Measurements from ENCODE around the gene P2RX6. TPM values are rescaled to one million over a fixed set of nuclear protein-coding genes. Genes with fewer than 3 reads are reported as not detected.
"Not testable (repeated sequence)": the region's sequence is repeated elsewhere in the genome, so short reads cannot be mapped to it uniquely, and the experiment has no call there.

P2RX6 gene
- total RNA-seq, 2 experiments from 2014 or later, result 0.27 TPM

GRCh38 chr22:21029486-21030025 is 14.6 kb downstream of the P2RX6 start:
- Mint-ChIP-seq H3K9me3 (peaks cover 2% of the 10 kb centered on the region), H3K27me3 (peaks cover 20% of the 10 kb centered on the region), H3K4me3 (no peak overlapping the region), H3K36me3 (ENCODE audit: low read depth) (no peaks in the 10 kb centered on the region), H3K27ac (no peak overlapping the region), H3K4me1 (peaks cover 17% of the 10 kb centered on the region)
- ChIA-PET CTCF (no interaction called here), POLR2A (no interaction called here)
- DNase-seq, result no peak

- ChIA-PET POLR2A (no interaction called here), CTCF (no interaction called here)
- Mint-ChIP-seq H3K36me3 (ENCODE audit: low read depth) (no peaks in the 10 kb centered on the region), H3K9me3 (peaks cover 2% of the 10 kb centered on the region), H3K4me3 (no peak overlapping the region), H3K27me3 (peaks cover 23% of the 10 kb centered on the region), H3K27ac (no peak overlapping the region), H3K4me1 (peaks cover 15% of the 10 kb centered on the region)
- DNase-seq, result no peak
Measured at GRCh38 chr22:21030032-21030431, 15.1 kb downstream of the P2RX6 start.

GRCh38 chr22:21030621-21031544 is 15.9 kb downstream of the P2RX6 start:
- Mint-ChIP-seq H3K27ac (no peak overlapping the region), H3K36me3 (ENCODE audit: low read depth) (no peaks in the 10 kb centered on the region), H3K4me3 (no peak overlapping the region), H3K4me1 (peaks cover 7% of the 10 kb centered on the region), H3K9me3 (no peaks in the 10 kb centered on the region), H3K27me3 (peaks cover 30% of the 10 kb centered on the region)
- POLR2A ChIA-PET, result no interaction called here
- DNase-seq, result no peak
- CTCF ChIA-PET, result no interaction called here

- CTCF ChIA-PET, result no interaction called here
Measured at GRCh38 chr22:21031545-21032036, 16.6 kb downstream of the P2RX6 start.

GRCh38 chr22:21032037-21032867 is 17.3 kb downstream of the P2RX6 start, which contains the start of gene SLC7A4:
SLC7A4 (minus strand) TSS chr22:21032561; CDS start chr22:21031812, 749 bp downstream.
- Mint-ChIP-seq H3K27ac (no peak within 1 kb of the TSS), H3K27me3 (peaks cover 31% of the 10 kb centered on the region), H3K4me3 (no peak within 1 kb of the TSS), H3K9me3 (no peaks in the 10 kb centered on the region), H3K4me1 (peaks cover 3% of the 10 kb centered on the region), H3K36me3 (ENCODE audit: low read depth) (no peaks in the 10 kb centered on the region)
- POLR2A ChIA-PET, result no interaction called here
- DNase-seq, result no peak
- CTCF ChIA-PET, result no interaction called here

More at GRCh38 chr22:21031545-21032036, 16.6 kb downstream of the P2RX6 start:
- POLR2A ChIA-PET, result no interaction called here
- Mint-ChIP-seq H3K4me1 (peaks cover 3% of the 10 kb centered on the region), H3K9me3 (no peaks in the 10 kb centered on the region), H3K36me3 (ENCODE audit: low read depth) (no peaks in the 10 kb centered on the region), H3K27me3 (peaks cover 30% of the 10 kb centered on the region), H3K27ac (no peak overlapping the region), H3K4me3 (no peak overlapping the region)
- DNase-seq, result no peak

- Mint-ChIP-seq H3K36me3 (ENCODE audit: low read depth) (no peaks in the 10 kb centered on the region), H3K27me3 (peaks cover 32% of the 10 kb centered on the region), H3K9me3 (no peaks in the 10 kb centered on the region), H3K27ac (no peak overlapping the region), H3K4me3 (no peak overlapping the region), H3K4me1 (peaks cover 3% of the 10 kb centered on the region)
- no peak for DNase-seq
- CTCF ChIA-PET, result no interaction called here
- POLR2A ChIA-PET, result no interaction called here
Measured at GRCh38 chr22:21032868-21033688, 18.1 kb downstream of the P2RX6 start.

- DNase-seq, result no peak
- Mint-ChIP-seq H3K36me3 (ENCODE audit: low read depth) (no peaks in the 10 kb centered on the region), H3K9me3 (no peaks in the 10 kb centered on the region), H3K27ac (no peak overlapping the region), H3K27me3 (peaks cover 36% of the 10 kb centered on the region), H3K4me3 (no peak overlapping the region), H3K4me1 (peaks cover 3% of the 10 kb centered on the region)
- ChIA-PET CTCF (no interaction called here), POLR2A (no interaction called here)
Measured at GRCh38 chr22:21033895-21034294, 18.9 kb downstream of the P2RX6 start.

GRCh38 chr22:21034989-21035388 is 20.0 kb downstream of the P2RX6 start:
- Mint-ChIP-seq H3K36me3 (ENCODE audit: low read depth) (no peaks in the 10 kb centered on the region), H3K27ac (no peak overlapping the region), H3K4me1 (peaks cover 3% of the 10 kb centered on the region), H3K27me3 (peaks cover 36% of the 10 kb centered on the region), H3K4me3 (no peak overlapping the region), H3K9me3 (no peaks in the 10 kb centered on the region)
- DNase-seq, result no peak
- POLR2A ChIA-PET, result no interaction called here
- CTCF ChIA-PET, result no interaction called here

GRCh38 chr22:21038405-21038804 is 23.4 kb downstream of the P2RX6 start:
- Mint-ChIP-seq H3K27me3 (peaks cover 23% of the 10 kb centered on the region), H3K4me3 (no peak overlapping the region), H3K9me3 (no peaks in the 10 kb centered on the region), H3K36me3 (ENCODE audit: low read depth) (no peaks in the 10 kb centered on the region), H3K27ac (no peak overlapping the region), H3K4me1 (peaks cover 7% of the 10 kb centered on the region)
- no peak for DNase-seq
- ChIA-PET CTCF (no interaction called here), POLR2A (no interaction called here)

GRCh38 chr22:21039158-21039557 is 24.2 kb downstream of the P2RX6 start:
- DNase-seq; H3K27ac Mint-ChIP-seq; H3K36me3 Mint-ChIP-seq (ENCODE audit: low read depth); H3K4me1 Mint-ChIP-seq; POLR2A ChIA-PET; H3K9me3 Mint-ChIP-seq; CTCF ChIA-PET; H3K4me3 Mint-ChIP-seq: not testable (repeated sequence)
- H3K27me3 Mint-ChIP-seq, result peaks cover 21% of the 10 kb centered on the region

GRCh38 chr22:21041937-21042336 is 27.0 kb downstream of the P2RX6 start:
- Mint-ChIP-seq H3K9me3 (no peaks in the 10 kb centered on the region), H3K27me3 (peaks cover 24% of the 10 kb centered on the region), H3K27ac (no peak overlapping the region), H3K36me3 (ENCODE audit: low read depth) (no peaks in the 10 kb centered on the region), H3K4me3 (no peak overlapping the region), H3K4me1 (peaks cover 27% of the 10 kb centered on the region)
- ChIA-PET POLR2A (no interaction called here), CTCF (interaction anchor here (1.5 kb wide), 1 partner anchor 23 kb away, joined by 3 read pairs; no protein-coding TSS in a partner anchor)
- no peak for DNase-seq

Data from activated CD4-positive, alpha-beta T cell treated with anti-CD3 and anti-CD28 coated beads, Interleukin-2, amount 10 ng/mL, durations not matched to agents 7 days and 5 days (primary cell).